NCI-H1436 (cell line): ENCODE data around the gene PTGR3.

Experiments used
- DNase-seq: peaks from one replicate; lab custom pipeline; 2025; lab: John Stamatoyannopoulos, UW

PTGR3 gene

DNA sequence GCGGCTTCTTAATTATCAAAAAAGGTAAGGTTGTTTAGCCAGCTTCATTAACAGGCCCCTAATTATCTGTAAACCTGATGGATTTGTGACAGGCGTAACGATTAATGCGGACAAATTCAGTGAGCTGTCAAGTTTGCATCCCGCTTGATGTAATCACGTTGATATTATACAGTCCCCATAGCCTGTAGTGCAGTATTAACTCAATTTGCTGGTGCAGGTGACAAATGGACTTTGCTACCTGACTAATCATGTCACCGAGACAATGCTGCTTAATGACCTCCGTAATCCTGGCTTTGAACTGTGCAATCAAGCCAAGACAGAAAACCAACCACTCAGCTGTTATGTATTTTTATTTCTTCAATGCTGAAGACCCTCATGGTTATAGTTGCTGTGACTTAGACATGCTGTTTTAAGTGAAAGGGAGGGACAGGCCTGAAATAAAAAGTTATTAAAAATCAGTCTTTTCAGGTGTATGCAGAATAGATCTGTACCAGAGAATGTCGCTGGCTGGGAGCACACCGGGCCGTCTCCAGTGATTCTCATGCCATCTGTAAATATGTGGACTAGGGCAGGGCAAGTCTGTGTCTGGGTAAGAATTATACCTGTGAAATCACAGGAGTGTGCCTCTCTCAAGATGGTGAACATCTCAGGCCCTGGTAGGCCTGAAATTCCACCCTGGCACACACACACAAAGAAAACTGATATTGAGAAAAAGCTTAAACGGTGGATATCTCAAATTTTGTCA is 6.0 kb upstream of the PTGR3 start:
- DNase-seq = no peak

DNA sequence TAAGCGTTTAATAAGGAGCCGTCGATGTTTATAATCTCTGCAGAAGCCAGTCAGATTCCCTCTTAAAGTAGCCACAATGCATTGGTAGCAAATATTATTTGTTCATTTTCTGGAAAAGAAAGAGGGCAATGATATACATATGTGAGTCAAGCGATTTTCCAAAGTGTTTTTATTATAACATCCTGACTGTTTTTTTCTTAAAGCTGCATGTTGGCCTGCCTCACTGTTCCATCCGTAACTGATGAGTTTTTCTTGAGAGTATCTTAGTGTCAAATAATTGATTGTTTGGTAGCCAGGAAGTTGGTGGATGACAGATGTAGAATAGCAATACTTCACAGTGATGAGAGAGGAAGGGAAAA is 5.4 kb upstream of the PTGR3 start:
- DNase-seq = no peak

DNA sequence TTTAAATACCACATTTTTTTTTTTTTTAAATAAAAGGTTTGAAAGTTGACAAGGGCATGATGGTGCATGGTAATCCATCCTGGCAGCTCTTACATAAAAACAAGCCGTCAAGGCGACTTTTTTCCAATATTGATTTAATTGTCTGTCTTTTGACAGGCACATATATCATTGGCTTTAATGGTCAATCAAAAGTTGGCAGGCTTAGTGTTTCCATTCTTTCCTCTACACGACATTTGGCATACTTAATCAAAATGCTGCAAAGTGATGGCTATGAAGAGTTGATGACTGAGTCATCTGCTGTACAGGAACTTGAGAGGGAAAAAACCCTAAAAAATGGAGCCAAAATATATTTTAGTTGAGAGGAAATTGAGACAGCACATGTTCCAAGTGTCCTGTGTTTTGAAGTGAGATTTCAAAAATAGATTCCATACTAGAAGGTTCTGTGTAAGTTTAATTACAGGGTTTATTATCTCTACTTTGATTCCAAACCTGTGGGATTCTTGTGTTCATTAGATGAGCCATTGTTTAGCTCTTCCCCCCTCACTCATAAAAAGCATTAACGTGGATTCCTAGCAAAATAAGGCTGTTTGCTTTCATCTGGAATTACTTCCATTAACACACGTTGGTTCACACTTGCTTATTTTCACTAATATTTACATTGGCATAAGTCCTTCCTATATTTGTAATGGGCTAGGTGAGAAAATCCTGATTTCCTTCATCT is 4.8 kb upstream of the PTGR3 start:
- DNase-seq = no peak

DNA sequence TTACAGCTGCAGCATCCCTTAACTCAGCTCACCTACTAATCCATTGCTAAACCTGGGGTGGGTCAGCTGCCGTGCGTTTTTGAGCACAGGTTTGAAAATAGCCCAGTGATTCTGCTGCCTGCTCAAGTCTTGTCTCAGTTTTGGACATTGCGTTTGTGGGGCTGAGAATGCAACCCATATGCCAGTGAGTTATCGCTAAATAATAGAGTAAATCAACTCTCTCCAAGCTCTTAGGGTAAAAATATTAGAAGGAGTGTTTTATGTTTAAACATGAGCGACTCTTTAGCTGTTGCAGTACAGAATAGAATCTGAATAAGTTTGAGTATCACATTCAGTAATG is 3.8 kb upstream of the PTGR3 start:
- DNase-seq = no peak

DNA sequence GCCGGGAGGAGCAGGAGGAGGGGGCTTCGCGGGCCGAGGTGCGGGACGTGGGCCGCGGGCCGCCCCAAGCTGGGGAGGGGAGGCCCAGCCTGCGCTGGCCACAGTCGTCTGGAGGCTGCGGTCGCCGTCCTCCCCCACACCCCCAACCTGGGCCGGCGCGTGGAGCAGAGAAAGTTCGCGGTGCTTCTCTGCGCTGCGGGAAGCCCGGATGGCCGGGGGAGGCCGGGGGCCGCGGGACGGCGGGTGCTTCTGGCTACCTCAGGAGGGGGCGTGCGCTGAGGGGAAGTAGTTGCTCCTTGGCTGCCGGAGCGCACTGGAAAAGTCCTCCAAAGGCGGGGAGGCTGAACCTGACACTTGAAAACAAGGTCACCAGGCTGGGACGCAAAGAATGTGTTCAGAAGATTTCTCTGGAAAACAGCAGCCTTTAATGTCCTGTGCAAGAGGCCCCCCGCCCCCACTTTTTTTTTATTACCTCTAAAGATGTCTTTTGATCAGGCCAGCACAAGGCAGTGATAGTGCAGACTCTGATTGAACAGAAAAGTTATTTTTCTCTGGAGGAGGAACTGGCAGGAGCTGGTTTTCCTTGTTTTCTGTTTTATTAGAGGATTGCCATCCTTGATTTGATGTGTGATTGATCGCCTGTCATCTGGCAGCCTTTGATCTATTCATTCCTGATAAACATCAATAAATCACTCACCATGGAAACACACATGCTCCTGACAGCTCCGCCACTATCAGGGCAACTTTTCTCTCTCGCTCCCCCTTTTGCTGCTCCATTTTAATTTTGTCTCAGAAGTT is 3.2 kb upstream of the PTGR3 start:
- DNase-seq = no peak

DNA sequence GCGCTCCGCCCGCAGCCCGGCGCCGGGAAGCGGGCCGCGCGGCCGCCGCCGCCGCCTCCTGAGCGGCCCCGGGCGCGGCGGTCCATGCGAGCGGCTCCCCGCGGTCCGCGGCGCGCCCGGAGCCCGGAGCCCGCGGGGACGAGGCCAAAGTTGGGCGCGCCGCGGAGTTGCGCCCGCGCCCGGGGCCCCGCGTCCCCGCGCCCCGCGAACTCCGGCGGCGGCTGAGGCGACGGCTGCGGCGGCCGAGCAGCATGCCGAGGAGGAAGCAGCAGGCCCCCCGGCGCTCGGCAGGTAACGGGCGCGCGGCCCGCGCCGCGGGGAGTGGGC is 2.6 kb upstream of the PTGR3 start:
- DNase-seq = no peak

DNA sequence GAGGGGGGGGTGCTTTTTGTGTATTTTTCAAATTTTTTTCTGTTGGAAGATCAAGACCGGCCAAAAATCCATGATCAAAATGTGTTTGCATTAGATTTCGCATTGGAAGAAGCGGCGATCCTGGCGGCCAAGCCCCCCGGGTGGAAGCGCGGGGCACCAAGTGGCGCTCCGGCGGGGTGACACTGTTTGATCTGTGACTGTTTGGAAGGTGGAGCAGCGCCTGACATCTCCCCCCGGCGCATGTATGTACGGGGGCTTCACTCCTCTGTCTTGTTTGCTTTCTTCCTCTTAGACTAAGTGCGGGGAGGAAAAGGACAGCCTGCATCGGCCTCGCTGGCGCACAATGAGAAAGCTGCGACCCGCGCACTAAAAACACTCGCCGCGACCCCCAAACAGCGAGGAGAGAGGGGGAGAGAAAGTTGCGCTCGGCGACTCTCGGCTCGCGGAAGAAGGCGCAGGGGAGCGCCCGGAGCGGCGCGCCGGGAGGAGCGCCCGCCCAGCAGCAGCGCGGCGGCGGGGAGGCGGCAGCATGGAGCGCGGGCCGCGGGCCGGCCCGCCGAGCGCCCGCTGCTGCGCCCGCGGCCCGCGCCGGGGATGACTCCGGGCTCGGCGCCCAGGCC is 2.2 kb upstream of the PTGR3 start:
- DNase-seq = no peak

DNA sequence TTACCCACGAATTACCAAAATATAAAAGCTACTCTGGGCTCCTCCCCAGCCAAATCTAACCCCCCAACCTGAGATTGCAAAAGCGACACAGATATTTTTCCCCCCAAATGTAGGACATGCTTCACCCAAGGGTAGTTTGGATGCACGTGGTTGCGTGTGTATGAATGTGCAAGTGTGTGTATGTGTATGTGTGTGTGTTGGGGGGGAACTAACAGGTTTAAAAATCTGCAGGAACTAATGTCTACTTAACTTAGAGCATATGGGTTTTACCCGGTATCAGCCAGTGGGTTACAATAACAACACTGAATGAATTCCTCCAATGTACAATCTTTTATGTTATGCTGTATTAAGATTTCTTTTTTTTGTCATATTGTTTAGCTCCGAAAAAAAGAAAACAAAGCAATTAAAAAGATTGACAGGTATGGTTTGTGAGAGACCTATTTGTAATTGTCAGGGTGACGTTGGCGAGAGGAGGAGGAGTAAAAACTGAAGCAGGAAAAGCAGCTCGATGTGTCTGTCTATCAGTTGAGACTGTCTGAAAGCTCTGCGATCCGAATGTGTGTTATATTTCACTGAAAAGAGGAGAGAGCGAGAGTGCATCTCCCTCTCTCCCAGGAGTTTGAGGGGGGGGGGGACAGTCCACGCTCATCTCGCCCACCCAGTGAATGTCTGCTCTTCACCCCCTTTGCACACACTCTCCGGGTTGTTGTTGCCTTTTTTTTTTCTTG is 1.5 kb upstream of the PTGR3 start, which contains the start of gene TSHZ1:
TSHZ1 (plus strand) TSS at position 524 of the 728 bp plus-strand sequence. CDS start 1,080 bp downstream, outside the sequence.
- DNase-seq = peak; percentile 80

DNA sequence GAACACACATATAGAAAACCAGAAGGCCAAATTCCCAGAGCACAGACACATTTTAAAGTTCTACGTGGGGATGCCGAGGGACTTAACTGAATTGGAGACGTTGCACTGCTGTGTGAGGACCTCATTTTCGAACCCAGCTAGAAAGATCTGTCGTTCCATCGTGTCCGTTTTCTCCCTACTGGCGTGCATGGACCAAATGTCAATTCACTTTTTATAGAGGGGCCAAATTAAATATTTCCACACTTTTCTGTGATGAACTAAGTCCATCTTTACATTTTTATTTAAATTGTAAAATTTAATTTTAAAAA is 966 bp upstream of the PTGR3 start:
- DNase-seq = peak; percentile 23

DNA sequence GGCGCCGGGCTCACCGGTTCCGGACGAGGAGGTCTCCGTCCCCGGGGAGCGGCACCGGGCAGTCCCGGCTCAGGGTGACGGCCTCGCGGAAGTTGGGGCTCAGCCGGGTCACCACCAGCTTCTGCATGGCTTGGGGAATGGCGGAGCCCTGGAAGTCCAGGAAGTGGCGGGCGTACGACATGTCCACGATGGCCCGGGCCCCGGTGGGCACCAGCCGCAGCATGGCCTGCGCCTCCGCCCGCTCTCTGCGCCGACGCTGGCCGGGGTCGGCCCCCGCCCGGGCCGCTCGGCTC is 157 bp downstream of the PTGR3 start:
- no peak for DNase-seq

DNA sequence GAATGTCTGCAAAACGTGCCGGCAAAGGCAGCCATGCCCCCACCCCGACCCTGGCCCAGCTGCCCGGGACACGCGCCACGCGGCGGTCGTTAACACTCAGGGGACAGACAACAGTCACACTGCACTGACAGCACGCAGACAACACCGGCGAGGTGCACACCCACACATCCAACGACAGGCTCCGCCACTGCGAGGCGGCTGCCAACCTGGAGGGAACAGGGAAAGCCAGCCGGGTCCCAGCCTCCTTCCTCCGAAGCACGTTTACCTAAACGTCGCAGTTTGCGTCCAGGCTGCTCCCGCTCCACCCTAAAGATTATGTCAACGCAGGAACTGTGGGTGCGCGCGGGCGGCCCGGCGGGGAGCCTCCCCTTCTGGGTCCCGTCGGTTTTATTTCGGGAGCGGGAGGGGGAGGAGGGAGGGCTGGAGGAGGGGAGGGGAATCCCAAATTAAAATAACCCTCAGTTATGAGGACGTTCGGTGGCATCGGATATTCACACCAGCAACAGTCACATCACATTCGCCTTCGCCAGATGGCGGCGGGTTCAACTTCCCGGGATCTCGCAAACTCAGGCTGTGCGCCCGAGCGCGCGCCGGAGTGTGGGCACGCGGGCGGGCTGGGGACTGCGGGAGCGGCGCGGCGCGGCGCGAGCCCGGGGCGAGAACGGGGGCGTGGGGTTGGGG is 644 bp downstream of the PTGR3 start:
- no peak for DNase-seq

DNA sequence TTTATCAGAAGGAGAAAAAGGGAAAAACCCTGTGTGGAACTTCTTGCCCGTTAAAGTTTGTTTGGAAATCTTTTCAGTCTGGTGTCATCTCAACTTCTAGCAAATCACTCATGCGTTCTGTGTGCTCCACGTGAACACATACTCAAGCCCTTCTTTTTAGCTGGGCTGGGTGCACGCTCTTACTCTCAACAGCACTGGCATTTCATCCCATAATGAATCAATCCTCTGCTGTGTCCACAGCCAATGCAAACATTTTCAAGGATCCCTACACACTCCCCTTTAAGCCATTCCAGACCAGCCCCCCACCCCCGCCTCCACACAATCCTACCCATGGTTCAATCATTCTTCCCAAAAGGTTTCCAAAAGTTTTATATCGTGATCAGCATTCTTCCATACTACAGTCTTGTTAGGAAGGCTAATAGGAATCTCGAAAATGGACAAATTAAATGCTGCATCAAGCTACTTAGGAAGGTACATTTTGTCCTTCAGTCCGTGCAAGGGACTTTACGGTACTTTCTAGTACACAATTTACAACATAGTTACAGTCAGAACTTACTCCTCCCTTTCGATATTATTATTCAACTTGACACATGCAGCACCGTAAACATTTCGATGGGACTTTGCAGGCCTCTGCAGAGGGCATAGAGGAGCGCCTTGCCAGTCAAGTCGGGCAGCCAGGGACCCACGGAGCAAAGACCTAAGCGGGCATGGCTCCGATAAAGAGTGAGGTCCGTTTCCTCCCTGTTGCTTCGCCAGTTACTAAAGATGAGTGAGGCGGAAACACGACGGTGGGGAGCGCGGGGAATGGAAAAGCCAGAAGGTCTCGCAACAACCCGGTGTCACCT is 1.4 kb downstream of the PTGR3 start:
- no peak for DNase-seq

DNA sequence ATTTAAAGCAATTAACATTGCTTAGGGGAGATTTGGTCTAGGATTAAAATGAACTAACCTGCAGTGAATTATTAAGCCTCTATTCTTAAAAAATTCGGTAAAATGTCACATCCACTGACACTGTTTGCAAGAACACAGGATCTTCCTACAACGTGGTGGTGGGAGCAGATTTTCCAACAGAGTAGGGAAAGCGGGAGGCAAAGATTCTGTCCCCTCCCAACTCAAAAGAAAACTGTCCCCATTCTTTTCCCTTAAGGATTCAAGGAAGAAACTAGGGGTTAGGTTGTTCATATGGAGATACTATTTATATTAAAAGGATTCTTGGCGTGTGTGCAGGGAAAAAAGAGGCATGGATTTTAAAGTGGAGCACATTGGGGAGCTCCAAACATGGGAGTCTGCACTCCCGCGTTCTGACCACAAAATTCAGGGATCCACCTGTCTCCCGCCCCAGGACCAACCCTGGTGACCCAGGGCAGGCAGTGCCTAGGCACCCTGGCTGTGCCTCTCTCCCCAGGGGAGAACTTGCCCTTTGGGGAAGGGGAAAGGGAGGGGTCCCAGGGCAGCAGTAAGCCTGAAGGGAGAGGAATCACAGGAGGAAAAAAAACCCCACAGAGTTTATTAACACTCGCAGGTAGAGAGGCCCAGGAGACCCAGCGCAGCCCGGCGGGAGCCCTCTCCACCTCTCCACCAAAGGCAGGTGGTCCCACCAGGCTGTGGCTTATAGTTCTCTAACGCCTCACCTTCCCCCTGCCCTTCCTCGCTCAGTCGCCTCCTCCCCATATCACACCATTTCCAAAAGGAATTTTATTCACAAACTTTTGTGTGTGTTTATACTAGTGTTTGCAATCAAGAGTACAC is 2.3 kb downstream of the PTGR3 start:
- DNase-seq = no peak

DNA sequence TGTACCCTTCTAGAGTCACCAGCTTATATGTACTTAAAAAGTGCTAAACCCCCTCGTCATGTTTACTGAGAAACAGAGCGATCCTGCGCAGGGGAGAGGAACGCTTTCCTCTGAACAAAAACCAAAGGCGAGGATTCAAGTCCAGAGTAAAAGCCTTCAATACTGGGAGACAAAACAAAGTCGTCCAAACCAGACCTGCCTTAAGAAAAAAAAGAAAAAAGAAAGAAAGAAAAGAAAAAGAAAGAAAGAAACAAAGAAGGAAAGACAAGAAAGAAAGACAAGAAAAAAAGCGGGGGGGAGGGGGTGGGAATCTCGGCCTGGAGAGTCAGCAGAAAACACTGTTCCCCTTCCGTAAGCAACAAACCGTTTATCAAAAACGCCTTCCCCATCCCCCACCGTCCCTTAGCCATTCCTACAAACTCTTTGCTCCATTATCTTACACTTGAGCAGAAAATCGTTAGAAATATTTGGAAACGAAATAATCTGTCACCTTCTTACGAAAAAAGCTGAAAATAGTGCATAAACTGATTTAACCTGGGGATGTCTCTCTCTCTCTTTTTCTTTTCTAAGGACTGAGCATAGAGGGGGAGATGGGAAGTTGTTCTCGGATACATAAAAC is 3.3 kb downstream of the PTGR3 start:
- DNase-seq = no peak

DNA sequence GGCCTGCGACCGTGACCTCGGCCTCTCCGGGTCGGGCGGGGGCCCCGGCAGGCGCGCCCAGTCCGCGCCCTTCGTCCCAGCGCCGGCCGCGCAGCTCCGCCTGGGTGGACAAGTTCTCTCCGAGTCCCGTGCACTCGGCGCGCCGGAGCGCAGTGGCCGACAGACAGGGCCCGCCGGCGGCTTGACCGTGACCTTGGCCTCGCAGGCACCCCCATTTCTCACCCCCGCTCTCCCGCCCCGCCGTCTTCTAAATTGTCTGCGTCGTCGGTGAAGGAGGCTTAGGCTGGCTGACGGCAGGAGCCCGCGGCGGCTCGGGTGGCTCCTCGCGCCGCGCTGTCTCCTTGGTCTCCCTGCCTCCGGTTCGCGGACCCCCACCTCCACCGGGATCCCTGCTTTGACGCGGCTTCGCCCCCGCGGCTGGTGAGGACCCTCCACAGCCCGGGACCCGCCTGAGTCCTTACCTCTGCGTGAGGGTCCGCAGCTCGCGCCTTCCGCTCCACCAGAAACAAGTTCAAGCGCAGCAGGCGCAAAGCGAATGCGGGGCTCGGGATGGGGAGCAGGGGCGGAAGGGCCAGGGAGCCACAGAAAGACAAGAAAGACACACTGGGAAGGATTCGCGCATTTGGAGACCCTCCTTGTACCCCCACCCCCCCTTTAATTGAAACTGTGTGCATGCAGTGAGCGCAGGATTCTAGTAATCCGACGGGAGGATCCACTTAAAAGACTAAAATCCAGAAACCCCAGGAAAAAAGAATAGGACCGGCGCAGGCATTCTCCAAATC is 4.0 kb downstream of the PTGR3 start:
- DNase-seq = no peak

DNA sequence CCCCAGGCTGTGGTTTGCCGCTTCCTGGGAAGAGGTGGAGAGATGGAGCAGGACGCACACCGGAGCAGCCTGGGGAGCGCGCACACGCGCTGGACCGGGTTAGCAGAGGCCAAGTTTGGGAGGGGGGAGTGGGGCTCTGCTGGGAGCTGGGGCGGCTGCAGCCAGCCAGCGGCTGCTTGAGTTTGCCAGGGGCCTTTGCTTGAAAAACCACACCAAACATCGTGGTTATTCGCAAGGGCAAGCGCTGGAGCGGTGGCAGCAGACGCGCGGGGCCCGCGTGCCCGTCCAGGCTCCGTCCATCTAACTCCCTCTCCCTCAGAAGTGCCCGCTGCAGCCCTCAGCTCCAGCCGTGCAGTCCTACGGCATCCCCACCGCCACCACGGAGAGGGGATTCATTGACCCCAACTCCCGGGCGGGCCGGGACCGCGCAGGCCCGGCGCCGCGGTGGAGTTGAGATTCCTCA is 4.6 kb downstream of the PTGR3 start:
- no peak for DNase-seq

DNA sequence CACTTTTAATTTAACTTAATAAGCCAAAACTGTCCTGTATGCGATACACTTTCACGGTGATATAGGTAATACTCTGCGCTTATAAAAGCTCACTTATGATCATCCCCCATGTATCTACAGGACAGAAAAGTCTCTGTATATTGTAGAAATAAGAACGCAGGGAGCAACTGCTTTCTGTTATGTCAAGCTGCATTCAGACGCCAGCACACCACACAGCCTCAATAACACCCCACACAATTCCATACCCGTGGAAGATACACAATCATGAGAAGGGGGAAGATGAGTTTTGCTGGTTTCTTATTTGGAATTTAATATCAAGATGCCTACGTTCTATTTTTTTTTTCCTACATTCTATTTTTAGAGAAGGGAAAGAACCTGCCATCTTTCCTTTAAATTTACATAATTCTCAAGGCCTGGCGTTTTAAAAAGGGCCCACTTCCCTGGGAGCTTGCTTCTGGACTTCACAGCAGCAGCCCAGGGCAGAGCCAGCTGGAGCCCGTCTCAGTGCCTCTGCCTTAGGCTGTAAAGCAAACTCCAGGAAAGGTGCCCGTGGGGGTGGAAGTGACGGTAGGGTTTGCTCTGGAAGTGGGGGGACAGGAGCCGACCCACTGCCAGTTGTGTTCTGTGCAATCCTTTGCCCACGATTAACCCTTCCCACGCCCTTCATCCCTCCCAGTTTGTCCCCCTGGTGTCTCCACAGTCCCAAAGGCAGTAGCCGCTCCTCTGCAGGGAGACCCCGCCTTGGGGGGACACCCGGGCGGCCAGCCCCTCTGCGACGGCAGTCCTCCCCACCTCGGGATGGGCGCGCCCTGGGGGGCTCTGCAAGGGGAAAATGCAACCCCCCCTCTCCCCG is 5.3 kb downstream of the PTGR3 start:
- no peak for DNase-seq
